Caco-2 (cell line): ENCODE results near the gene AXDND1. TPM values are rescaled to one million over a fixed set of nuclear protein-coding genes. Genes with fewer than 3 reads are reported as not detected.

Experiments used
- BruUV-seq: library from RNA; stranded (reverse); fragments of 400-500 nt; replicated peaks from 2 replicates; lab custom pipeline; 2021; lab: Mats Ljungman, UMichigan
- CTCF ChIA-PET: fragments of 300-600 bp; sonication (Branson Sonifier 250); formaldehyde crosslinking; loops from one replicate; lab custom pipeline; 2022; ENCODE audit warnings: antibody characterized with exemption; lab: Charles Lee
- POLR2A ChIA-PET: fragments of 300-600 bp; sonication (Branson Sonifier 250); formaldehyde crosslinking; loops from one replicate; lab custom pipeline; 2022; ENCODE audit warnings: antibody characterized with exemption; lab: Charles Lee
- DNase-seq, 2 experiments: peaks; one replicate each; pipeline versions ENCODE4 v3.0.0 to v3.0.0-alpha.2; 2020 to 2022
- H3K27me3 ChIP-seq: replicated peaks from 2 replicates; pipeline ENCODE4 v1.6.0; 2011; ENCODE audit warnings: low read length; ENCODE audit not compliant: control insufficient read depth, insufficient read depth
- H3K36me3 ChIP-seq: 2 replicates; pipeline ENCODE4 v1.5.1; 2011; ENCODE audit warnings: low read length; ENCODE audit not compliant: control insufficient read depth, insufficient read depth
- H3K4me1 ChIP-seq: fragments of 250-450 bp; sonication (Bioruptor Pico); 2 replicates; pipeline ENCODE4 v1.5.1; 2020; ENCODE audit warnings: mild to moderate bottlenecking
- H3K4me3 ChIP-seq: 2 replicates; pipeline ENCODE4 v1.5.1; 2011; ENCODE audit warnings: low read depth, mild to moderate bottlenecking, control low read depth, low read length
- H3K9me3 ChIP-seq: fragments of 250-450 bp; sonication (Bioruptor Pico); 2 replicates; pipeline ENCODE4 v1.5.1; 2020; ENCODE audit warnings: mild to moderate bottlenecking, moderate library complexity
- H3K27ac Mint-ChIP-seq: one replicate; pipeline ENCODE4 v1.8.0; 2022; ENCODE audit warnings: mixed read lengths; ENCODE audit not compliant: unreplicated experiment
- H3K27me3 Mint-ChIP-seq: one replicate; pipeline ENCODE4 v1.8.0; 2022; ENCODE audit warnings: mixed read lengths; ENCODE audit not compliant: insufficient read depth, unreplicated experiment
- H3K36me3 Mint-ChIP-seq: one replicate; pipeline ENCODE4 v1.8.0; 2022; ENCODE audit warnings: mild to moderate bottlenecking, mixed read lengths; ENCODE audit not compliant: insufficient read depth, unreplicated experiment
- H3K4me1 Mint-ChIP-seq: one replicate; pipeline ENCODE4 v1.8.0; 2022; ENCODE audit warnings: low read depth, mixed read lengths; ENCODE audit not compliant: unreplicated experiment
- H3K4me3 Mint-ChIP-seq: one replicate; pipeline ENCODE4 v1.8.0; 2022; ENCODE audit warnings: mild to moderate bottlenecking, moderate library complexity, mixed read lengths; ENCODE audit not compliant: unreplicated experiment
- H3K9me3 Mint-ChIP-seq: one replicate; pipeline ENCODE4 v1.8.0; 2022; ENCODE audit warnings: mixed read lengths; ENCODE audit not compliant: unreplicated experiment
- intact Hi-C: fragments of 100-400 bp; cut with micrococcal nuclease; formaldehyde crosslinking; loops from one replicate; pipeline ENCODE4 v1.10.0; 2022; ENCODE audit not compliant: unreplicated experiment
- total RNA-seq: library from RNA; stranded (reverse); gene quantifications from 2 replicates; pipeline ENCODE4 v1.2.3, GENCODE V29; 2022
- TF ChIP-seq, protein P1 (sequence below), 2 experiments: fragments of 200-600 bp in 1 of 2; IDR thresholded peaks; 1 replicate in 1 of 2; 2 replicates in 1 of 2; pipeline versions ENCODE4 v1.5.1 to v1.8.0; 2011 to 2022; ENCODE audit warnings: antibody characterized with exemption in 1 of 2, control low read depth in 1 of 2, inconsistent platforms in 1 of 2, low read depth in 1 of 2, low read length in 1 of 2, mild to moderate bottlenecking in 1 of 2, moderate library complexity in 1 of 2; ENCODE audit not compliant: insufficient read depth in 1 of 2, severe bottlenecking in 1 of 2, unreplicated experiment in 1 of 2

AXDND1 gene
- total RNA-seq, 1 experiment from 2014 or later: not detected

- Mint-ChIP-seq H3K36me3 (no peaks in the 10 kb centered on the region), H3K4me3 (no peak overlapping the region), H3K4me1 (no peaks in the 10 kb centered on the region), H3K9me3 (no peaks in the 10 kb centered on the region), H3K27ac (no peak overlapping the region), H3K27me3 (peaks cover 14% of the 10 kb centered on the region)
- CTCF ChIA-PET: no interaction called here
- H3K27me3 ChIP-seq: no peaks in the 10 kb centered on the region
- BruUV-seq: no TSS peak
- POLR2A ChIA-PET: no interaction called here
- no peaks in the 10 kb centered on the region for H3K36me3 ChIP-seq
- intact Hi-C loops: no loop called here
- no peaks in the 10 kb centered on the region for H3K9me3 ChIP-seq
- no peaks in the 10 kb centered on the region for H3K4me1 ChIP-seq
- TF ChIP-seq, protein P1, sequence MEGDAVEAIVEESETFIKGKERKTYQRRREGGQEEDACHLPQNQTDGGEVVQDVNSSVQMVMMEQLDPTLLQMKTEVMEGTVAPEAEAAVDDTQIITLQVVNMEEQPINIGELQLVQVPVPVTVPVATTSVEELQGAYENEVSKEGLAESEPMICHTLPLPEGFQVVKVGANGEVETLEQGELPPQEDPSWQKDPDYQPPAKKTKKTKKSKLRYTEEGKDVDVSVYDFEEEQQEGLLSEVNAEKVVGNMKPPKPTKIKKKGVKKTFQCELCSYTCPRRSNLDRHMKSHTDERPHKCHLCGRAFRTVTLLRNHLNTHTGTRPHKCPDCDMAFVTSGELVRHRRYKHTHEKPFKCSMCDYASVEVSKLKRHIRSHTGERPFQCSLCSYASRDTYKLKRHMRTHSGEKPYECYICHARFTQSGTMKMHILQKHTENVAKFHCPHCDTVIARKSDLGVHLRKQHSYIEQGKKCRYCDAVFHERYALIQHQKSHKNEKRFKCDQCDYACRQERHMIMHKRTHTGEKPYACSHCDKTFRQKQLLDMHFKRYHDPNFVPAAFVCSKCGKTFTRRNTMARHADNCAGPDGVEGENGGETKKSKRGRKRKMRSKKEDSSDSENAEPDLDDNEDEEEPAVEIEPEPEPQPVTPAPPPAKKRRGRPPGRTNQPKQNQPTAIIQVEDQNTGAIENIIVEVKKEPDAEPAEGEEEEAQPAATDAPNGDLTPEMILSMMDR (IDR thresholded peaks at IDR 0.05; ENCODE audit: insufficient read depth in 1 of 2, low read depth in 1 of 2, low read length in 1 of 2, severe bottlenecking in 1 of 2, unreplicated experiment in 1 of 2): no peak
- no peak overlapping the region for H3K4me3 ChIP-seq
- no peak for DNase-seq
Measured at GRCh38 chr1:179583771-179584320, 218.1 kb downstream of the AXDND1 start.

GRCh38 chr1:179586107-179586823 lies 220.5 kb downstream of the AXDND1 start:
- BruUV-seq: no TSS peak
- Mint-ChIP-seq H3K9me3 (no peaks in the 10 kb centered on the region), H3K27ac (no peak overlapping the region), H3K4me1 (no peaks in the 10 kb centered on the region), H3K36me3 (no peaks in the 10 kb centered on the region), H3K27me3 (peaks cover 10% of the 10 kb centered on the region), H3K4me3 (no peak overlapping the region)
- intact Hi-C loops: no loop called here
- Histone ChIP-seq H3K4me3 (no peak overlapping the region; the same call in 1 of the 2 replicates), H3K4me1 (no peaks in the 10 kb centered on the region), H3K9me3 (no peaks in the 10 kb centered on the region), H3K27me3 (no peaks in the 10 kb centered on the region), H3K36me3 (no peaks in the 10 kb centered on the region)
- CTCF ChIA-PET: no interaction called here
- peak in 1 of 2 experiments; percentile 34 for DNase-seq
- TF ChIP-seq, protein P1 (IDR thresholded peaks at IDR 0.05; ENCODE audit: insufficient read depth in 1 of 2, low read depth in 1 of 2, low read length in 1 of 2, severe bottlenecking in 1 of 2, unreplicated experiment in 1 of 2): peak; percentile 35 to 37
- POLR2A ChIA-PET: no interaction called here

DNA sequence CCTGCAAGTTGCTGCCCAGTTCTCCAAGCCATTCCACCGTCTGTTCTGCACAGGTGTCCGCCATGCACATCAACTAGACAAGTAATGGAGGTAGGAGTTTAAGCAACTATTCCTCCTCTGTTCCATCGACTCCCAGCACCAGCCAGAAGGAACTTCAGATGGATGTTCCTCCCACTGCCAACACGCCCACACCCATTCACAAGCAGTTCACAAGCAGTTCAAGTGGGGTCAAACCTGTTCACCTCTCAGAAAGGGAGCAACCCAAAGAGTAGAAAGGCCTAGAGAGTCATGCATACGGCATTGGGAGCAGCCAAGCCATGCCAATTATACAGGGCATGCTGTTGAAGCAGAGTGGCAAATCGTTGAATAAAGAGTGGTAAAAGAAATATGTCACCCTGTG lies 221.6 kb downstream of the AXDND1 start:
- peaks cover 10% of the 10 kb centered on the region for H3K27me3 Mint-ChIP-seq
- H3K36me3 ChIP-seq: no peaks in the 10 kb centered on the region
- H3K4me1 ChIP-seq: no peaks in the 10 kb centered on the region
- no peak for DNase-seq
- no peaks in the 10 kb centered on the region for H3K4me1 Mint-ChIP-seq
- no peak overlapping the region for H3K4me3 Mint-ChIP-seq
- TF ChIP-seq, protein P1 (IDR thresholded peaks at IDR 0.05; ENCODE audit: insufficient read depth in 1 of 2, low read depth in 1 of 2, low read length in 1 of 2, severe bottlenecking in 1 of 2, unreplicated experiment in 1 of 2): no peak
- H3K9me3 ChIP-seq: no peaks in the 10 kb centered on the region
- H3K4me3 ChIP-seq: no peak overlapping the region
- ChIA-PET POLR2A (no interaction called here), CTCF (no interaction called here)
- no peak overlapping the region for H3K27ac Mint-ChIP-seq
- H3K27me3 ChIP-seq: no peaks in the 10 kb centered on the region
- no TSS peak for BruUV-seq
- H3K9me3 Mint-ChIP-seq: no peaks in the 10 kb centered on the region
- no peaks in the 10 kb centered on the region for H3K36me3 Mint-ChIP-seq
- intact Hi-C loops: no loop called here
